SK-N-SH (cell line): Measurements from ENCODE around the gene FSD2. TPM values are rescaled to one million over a fixed set of nuclear protein-coding genes. Genes with fewer than 3 reads are reported as not detected.

Source experiments
- CTCF ChIA-PET: fragments of 300-600, 350-600 bp; formaldehyde crosslinking; extraction: SDS; loops from one replicate; lab custom pipeline; 2021; lab: Yijun Ruan, JAX
- POLR2A ChIA-PET: fragments of 350-600 bp; sonication (Branson Sonifier 250); formaldehyde crosslinking; extraction: SDS; loops from one replicate; lab custom pipeline; 2020; ENCODE audit warnings: antibody characterized with exemption, inconsistent platforms; lab: Yijun Ruan, JAX
- DNase-seq: peaks from one replicate; pipeline ENCODE4 v3.0.0; 2012
- H2AFZ ChIP-seq: fragments of 200-600 bp; sonication (generic); 2 replicates; pipeline ENCODE4 v1.8.1; 2016; ENCODE audit warnings: antibody characterized with exemption, mild to moderate bottlenecking, low read depth
- H3F3A ChIP-seq: fragments of 200-600 bp; sonication (generic); replicated peaks from 2 replicates; pipeline ENCODE3; 2016; ENCODE audit warnings: antibody characterized with exemption, mild to moderate bottlenecking; ENCODE audit not compliant: insufficient read depth
- H3K27ac ChIP-seq, 2 experiments: fragments of 200-500 bp in 1 of 2; fragments of 200-600 bp in 1 of 2; sonication (Bioruptor generic) in 1 of 2; sonication (generic), shearing (Covaris generic) in 1 of 2; 2 replicates each; pipeline versions ENCODE4 v1.5.1 to v1.6.1; 2014 to 2016; ENCODE audit warnings: low read depth in 2 of 2, inconsistent platforms in 1 of 2, low read length in 1 of 2, mild to moderate bottlenecking in 1 of 2, mixed read lengths in 1 of 2
- H3K27me3 ChIP-seq: fragments of 200-600 bp; sonication (generic), shearing (Covaris generic); 2 replicates; pipeline ENCODE4 v1.6.1; 2016; ENCODE audit warnings: mixed run types; ENCODE audit not compliant: insufficient read depth
- H3K36me3 ChIP-seq, 2 experiments: fragments of 200-500 bp in 1 of 2; fragments of 200-600 bp in 1 of 2; sonication (Bioruptor generic) in 1 of 2; sonication (generic) in 1 of 2; replicated peaks in 1 of 2; 2 replicates each; pipeline versions ENCODE3 to v1.5.1; 2014 to 2016; ENCODE audit warnings: low read length in 1 of 2, mild to moderate bottlenecking in 1 of 2; ENCODE audit not compliant: insufficient read depth in 2 of 2, control insufficient read depth in 1 of 2
- H3K4me1 ChIP-seq, 2 experiments: fragments of 200-500 bp in 1 of 2; fragments of 200-600 bp in 1 of 2; sonication (Bioruptor generic) in 1 of 2; sonication (generic), shearing (Covaris generic) in 1 of 2; 2 replicates each; pipeline versions ENCODE4 v1.5.1 to v1.6.1; 2014 to 2016; ENCODE audit warnings: low read depth in 1 of 2, low read length in 1 of 2, mixed run types in 1 of 2; ENCODE audit not compliant: insufficient read depth in 2 of 2, control insufficient read depth in 1 of 2
- H3K4me2 ChIP-seq: fragments of 200-600 bp; sonication (generic), shearing (Covaris generic); 2 replicates; pipeline ENCODE4 v1.6.1; 2017; ENCODE audit warnings: mixed run types
- H3K4me3 ChIP-seq, 2 experiments: fragments of 200-500 bp in 1 of 2; fragments of 200-600 bp in 1 of 2; sonication (Bioruptor generic) in 1 of 2; sonication (generic), shearing (Covaris generic) in 1 of 2; 2 replicates each; pipeline versions ENCODE4 v1.5.1 to v1.8.1; 2014 to 2016; ENCODE audit warnings: low read depth in 2 of 2, inconsistent platforms in 1 of 2, low read length in 1 of 2, mild to moderate bottlenecking in 1 of 2, mixed read lengths in 1 of 2, moderate library complexity in 1 of 2
- H3K79me2 ChIP-seq: fragments of 200-600 bp; sonication (generic); 2 replicates; pipeline ENCODE4 v1.8.1; 2017; ENCODE audit warnings: mild to moderate bottlenecking; ENCODE audit not compliant: insufficient read depth
- H3K9ac ChIP-seq: fragments of 200-600 bp; sonication (generic); 2 replicates; pipeline ENCODE4 v1.6.1; 2017; ENCODE audit warnings: mixed run types
- H3K9me2 ChIP-seq: fragments of 200-600 bp; sonication (generic); 2 replicates; pipeline ENCODE4 v1.6.1; 2017; ENCODE audit warnings: mixed run types
- H3K9me3 ChIP-seq: fragments of 200-600 bp; sonication (generic); 2 replicates; pipeline ENCODE4 v1.6.1; 2017; ENCODE audit warnings: mixed run types, mild to moderate bottlenecking, moderate library complexity
- H4K20me1 ChIP-seq: fragments of 200-600 bp; sonication (generic); 2 replicates; pipeline ENCODE4 v1.6.1; 2017; ENCODE audit warnings: mild to moderate bottlenecking, mixed run types; ENCODE audit not compliant: insufficient read depth
- ELF1 ChIP-seq: IDR thresholded peaks from 2 replicates; pipeline ENCODE4 v1.4.0; 2012
- EP300 ChIP-seq, 2 experiments: IDR thresholded peaks; 2 replicates each; pipeline versions ENCODE4 v1.4.0 to v1.6.1; 2012; ENCODE audit warnings: borderline replicate concordance in 1 of 2, low read depth in 1 of 2, low read length in 1 of 2
- FOXM1 ChIP-seq: IDR thresholded peaks from 2 replicates; pipeline ENCODE4 v1.4.0; 2012; ENCODE audit warnings: low read depth, mild to moderate bottlenecking
- JUND ChIP-seq: IDR thresholded peaks from 2 replicates; pipeline ENCODE4 v1.4.0; 2012
- MAX ChIP-seq: IDR thresholded peaks from 2 replicates; pipeline ENCODE4 v1.4.0; 2012; ENCODE audit warnings: low read depth
- MEF2A ChIP-seq: IDR thresholded peaks from 2 replicates; pipeline ENCODE4 v1.4.0; 2012; ENCODE audit warnings: low read depth, borderline replicate concordance
- MXI1 ChIP-seq: IDR thresholded peaks from 2 replicates; pipeline ENCODE4 v1.6.1; 2012; ENCODE audit warnings: mild to moderate bottlenecking, low read depth, low read length, improper control_type of control experiment
- NRF1 ChIP-seq: IDR thresholded peaks from 2 replicates; pipeline ENCODE4 v1.6.1; 2012; ENCODE audit warnings: low read depth, mild to moderate bottlenecking, low read length
- RAD21 ChIP-seq: IDR thresholded peaks from 2 replicates; pipeline ENCODE4 v1.6.1; 2012; ENCODE audit warnings: mild to moderate bottlenecking, low read length
- RCOR1 ChIP-seq: fragments of 150-350 bp; IDR thresholded peaks from 2 replicates; pipeline ENCODE4 v1.6.1; 2017; ENCODE audit warnings: antibody characterized with exemption, low read length
- RFX5 ChIP-seq: IDR thresholded peaks from 2 replicates; pipeline ENCODE4 v1.6.1; 2012; ENCODE audit warnings: mild to moderate bottlenecking, improper control_type of control experiment, low read length
- RXRA ChIP-seq: IDR thresholded peaks from 2 replicates; pipeline ENCODE4 v1.4.0; 2012; ENCODE audit warnings: low read depth, mild to moderate bottlenecking, borderline replicate concordance
- SMC3 ChIP-seq: IDR thresholded peaks from 2 replicates; pipeline ENCODE4 v1.6.1; 2012; ENCODE audit warnings: low read depth, low read length, improper control_type of control experiment
- TAF1 ChIP-seq: IDR thresholded peaks from 2 replicates; pipeline ENCODE4 v1.6.1; 2012; ENCODE audit warnings: low read depth, mild to moderate bottlenecking, low read length, moderate library complexity, borderline replicate concordance
- TEAD4 ChIP-seq: IDR thresholded peaks from 2 replicates; pipeline ENCODE4 v1.4.0; 2012; ENCODE audit warnings: mild to moderate bottlenecking, borderline replicate concordance; ENCODE audit not compliant: insufficient read depth
- USF1 ChIP-seq: IDR thresholded peaks from 2 replicates; pipeline ENCODE4 v1.4.0; 2012; ENCODE audit warnings: low read depth, borderline replicate concordance
- YY1 ChIP-seq: IDR thresholded peaks from 2 replicates; pipeline ENCODE4 v1.4.0; 2012; ENCODE audit warnings: low read depth, mild to moderate bottlenecking
- ZBTB33 ChIP-seq: IDR thresholded peaks from 2 replicates; pipeline ENCODE4 v1.4.0; 2012; ENCODE audit warnings: low read depth, borderline replicate concordance
- WGBS: methylation state at CpG from one replicate; pipeline ENCODE4 v1.1.6; 2017; ENCODE audit warnings: low lambda C conversion rate; 5-methylcytosine and 5-hydroxymethylcytosine counted together
- polyA plus RNA-seq, 3 experiments: library from polyadenylated mRNA; depleted of rRNA; stranded (reverse); fragments of >200 nt; gene quantifications; 2 replicates each; pipeline ENCODE4 v1.2.3, GENCODE V29; 2012

FSD2 gene
- polyA plus RNA-seq, 1 of the 3 experiments (the other 2 are of a cell fraction), result not detected

GRCh38 chr15:82809308-82810060, 3.6 kb upstream of the FSD2 start, which contains the start of gene WHAMM (continued):
- TF ChIP-seq RFX5, result peak; percentile 90

- Histone ChIP-seq H3K79me2 (peaks cover 32% of the 10 kb centered on the region), H3K9me3 (no peaks in the 10 kb centered on the region), H2AFZ (peak overlapping the region; percentile 61; the same call in 1 of the 2 replicates), H3F3A (peaks cover 5% of the 10 kb centered on the region), H3K27me3 (no peaks in the 10 kb centered on the region), H3K36me3 (peaks cover 0 to 8% of the 10 kb centered on the region in 2 experiments), H3K4me1 (peaks cover 7 to 9% of the 10 kb centered on the region in 2 experiments; a peak in 2 of 4 replicates), H4K20me1 (no peaks in the 10 kb centered on the region), H3K9ac (no peak overlapping the region), H3K9me2 (no peaks in the 10 kb centered on the region), H3K4me2 (peak overlapping the region; percentile 41; the same call in 1 of the 2 replicates), H3K4me3 (0 out of 4 replicates have a peak overlapping the region, but pooled peaks of 1 of the 2 experiments have one; percentile 88), H3K27ac (no peak overlapping the region)
- no peak for TF ChIP-seq TEAD4
- no peak for TF ChIP-seq NRF1
- TF ChIP-seq MAX, result no peak
- no peak for TF ChIP-seq MEF2A
- no peak for TF ChIP-seq EP300 (IDR thresholded peaks at IDR 0.05; ENCODE audit: borderline replicate concordance in 1 of 2, low read depth in 1 of 2, low read length in 1 of 2)
- TF ChIP-seq USF1, result no peak
- TF ChIP-seq JUND, result no peak
- TF ChIP-seq FOXM1, result no peak
- TF ChIP-seq RAD21, result no peak
- no peak for TF ChIP-seq RFX5
- TF ChIP-seq ELF1, result no peak
- TF ChIP-seq RCOR1, result no peak
- POLR2A ChIA-PET, result no interaction called here
- WGBS, result 68% methylated on average over 9 of the region's 9 CpGs
- DNase-seq, result no peak
- CTCF ChIA-PET, result interaction anchor here (1.0 kb wide), 1 partner anchor 42 kb away, joined by 3 read pairs; no protein-coding TSS in a partner anchor
These were observed 2.8 kb upstream of the FSD2 start for GRCh38 chr15:82808634-82809041.

GRCh38 chr15:82807920-82808633, 2.2 kb upstream of the FSD2 start:
- no peak overlapping the region for H3K4me2 ChIP-seq
- H3K9me3 ChIP-seq, result no peaks in the 10 kb centered on the region
- no peaks in the 10 kb centered on the region for H3K27me3 ChIP-seq
- no peak for TF ChIP-seq MXI1
- no peak for TF ChIP-seq RCOR1
- TF ChIP-seq TAF1, result no peak
- no peak for TF ChIP-seq USF1
- no peak for TF ChIP-seq FOXM1
- no peak for TF ChIP-seq RXRA
- no peak for TF ChIP-seq ZBTB33
- TF ChIP-seq SMC3, result no peak
- no peak for TF ChIP-seq YY1
- no peak for TF ChIP-seq MEF2A
- peaks cover 27% of the 10 kb centered on the region for H3K79me2 ChIP-seq
- H4K20me1 ChIP-seq, result no peaks in the 10 kb centered on the region
- H3K9me2 ChIP-seq, result no peaks in the 10 kb centered on the region
- H3K4me1 ChIP-seq, result peaks cover 7 to 9% of the 10 kb centered on the region in 2 experiments; a peak in 2 of 4 replicates
- ChIA-PET POLR2A (no interaction called here), CTCF (interaction anchor here (1.0 kb wide), 1 partner anchor 43 kb away, joined by 3 read pairs; no protein-coding TSS in a partner anchor)
- WGBS, result 85% methylated on average over 11 of the region's 11 CpGs
- no peak overlapping the region for H3K9ac ChIP-seq
- H3K27ac ChIP-seq, result no peak overlapping the region
- no peak overlapping the region for H3K4me3 ChIP-seq
- peaks cover 5% of the 10 kb centered on the region for H3F3A ChIP-seq
- H2AFZ ChIP-seq, result no peak overlapping the region
- DNase-seq, result no peak
- peaks cover 0 to 3% of the 10 kb centered on the region in 2 experiments for H3K36me3 ChIP-seq
